Panc1 (cell line): ENCODE data around the gene PLP1.

ENCODE experiments used
- POLR2AphosphoS5 ChIP-seq: IDR thresholded peaks from 2 replicates; pipeline ENCODE4 v1.6.1; 2012; ENCODE audit warnings: mild to moderate bottlenecking, low read depth, low read length, moderate library complexity
- TF ChIP-seq, protein P1 (sequence below): fragments of 450-650 bp; IDR thresholded peaks from 2 replicates; pipeline ENCODE4 v1.5.1; 2017; ENCODE audit warnings: mild to moderate bottlenecking

DNA sequence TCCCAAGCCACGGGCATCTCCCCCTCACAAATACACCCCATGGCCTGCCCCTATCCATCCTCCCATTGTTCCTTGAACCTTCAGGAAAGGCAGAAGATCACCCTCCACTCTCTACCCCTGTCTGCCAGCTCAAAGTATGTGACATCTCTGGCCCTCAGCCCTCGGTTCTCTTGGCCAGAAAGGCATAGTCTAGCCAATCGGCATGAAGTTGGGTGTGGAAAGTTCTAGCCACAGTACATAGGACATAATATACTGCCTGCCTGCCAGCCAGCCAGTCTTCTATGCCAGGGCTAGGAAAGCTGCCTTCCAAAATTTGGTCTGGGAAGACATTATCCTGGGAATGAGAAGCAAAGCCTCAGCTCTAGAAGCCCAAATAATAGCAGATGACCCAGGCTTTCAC, 3.2 kb upstream of the PLP1 start:
- no peak for TF ChIP-seq POLR2AphosphoS5
- TF ChIP-seq, protein P1, sequence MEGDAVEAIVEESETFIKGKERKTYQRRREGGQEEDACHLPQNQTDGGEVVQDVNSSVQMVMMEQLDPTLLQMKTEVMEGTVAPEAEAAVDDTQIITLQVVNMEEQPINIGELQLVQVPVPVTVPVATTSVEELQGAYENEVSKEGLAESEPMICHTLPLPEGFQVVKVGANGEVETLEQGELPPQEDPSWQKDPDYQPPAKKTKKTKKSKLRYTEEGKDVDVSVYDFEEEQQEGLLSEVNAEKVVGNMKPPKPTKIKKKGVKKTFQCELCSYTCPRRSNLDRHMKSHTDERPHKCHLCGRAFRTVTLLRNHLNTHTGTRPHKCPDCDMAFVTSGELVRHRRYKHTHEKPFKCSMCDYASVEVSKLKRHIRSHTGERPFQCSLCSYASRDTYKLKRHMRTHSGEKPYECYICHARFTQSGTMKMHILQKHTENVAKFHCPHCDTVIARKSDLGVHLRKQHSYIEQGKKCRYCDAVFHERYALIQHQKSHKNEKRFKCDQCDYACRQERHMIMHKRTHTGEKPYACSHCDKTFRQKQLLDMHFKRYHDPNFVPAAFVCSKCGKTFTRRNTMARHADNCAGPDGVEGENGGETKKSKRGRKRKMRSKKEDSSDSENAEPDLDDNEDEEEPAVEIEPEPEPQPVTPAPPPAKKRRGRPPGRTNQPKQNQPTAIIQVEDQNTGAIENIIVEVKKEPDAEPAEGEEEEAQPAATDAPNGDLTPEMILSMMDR: no peak
